HCT116 (cell line): ENCODE data around the gene SLC24A1. TPM values are rescaled to one million over a fixed set of nuclear protein-coding genes. Genes with fewer than 3 reads are reported as not detected.

Source experiments
- ATAC-seq: fragments of 200-7000 bp; cut with Tn5 transposase; 2 replicates; pipeline ENCODE4 v1.9.1; 2020; ENCODE audit warnings: mild to moderate bottlenecking, moderate library complexity
- BruUV-seq: library from RNA; stranded (reverse); fragments of 400-500 nt; replicated peaks from 2 replicates; lab custom pipeline; 2021; lab: Mats Ljungman, UMichigan
- CTCF ChIA-PET: fragments of 300-600 bp; sonication (Branson Sonifier 250); formaldehyde crosslinking; loops from one replicate; lab custom pipeline; 2021; ENCODE audit warnings: antibody characterized with exemption; lab: Charles Lee
- POLR2A ChIA-PET: fragments of 300-600, 350-600 bp; sonication (Branson Sonifier 250); formaldehyde crosslinking; loops from one replicate; lab custom pipeline; 2021; ENCODE audit warnings: antibody characterized with exemption; lab: Charles Lee
- RAD21 ChIA-PET, 2 experiments: fragments of 300-600 bp; sonication (Branson Sonifier 250); formaldehyde crosslinking; loops; one replicate each; lab custom pipeline; 2023; ENCODE audit warnings: low total read pairs in 2 of 2; ENCODE audit not compliant: uncharacterized antibody in 2 of 2, unreplicated experiment in 2 of 2, low non-redundant PET in 1 of 2; lab: Charles Lee
- DNase-seq: peaks from one replicate; pipeline ENCODE4 v3.0.0-alpha.2; 2010; ENCODE audit warnings: low read depth, low spot score
- H2AFZ ChIP-seq: fragments of 200-600 bp; shearing (Covaris generic), sonication (generic); 2 replicates; pipeline ENCODE4 v1.6.1; 2017; ENCODE audit warnings: low read depth, mixed run types, mixed read lengths, antibody characterized with exemption, low read length; ENCODE audit not compliant: poor library complexity, severe bottlenecking
- H3K27ac ChIP-seq: 2 replicates; pipeline ENCODE4 v1.5.1; 2012; ENCODE audit warnings: low read depth, low read length
- H3K27me3 ChIP-seq: fragments of 200-600 bp; sonication (generic); 2 replicates; pipeline ENCODE4 v1.6.1; 2016; ENCODE audit warnings: mixed run types, low read length, mixed read lengths; ENCODE audit not compliant: insufficient read depth
- H3K36me3 ChIP-seq, 2 experiments: fragments of 200-500 bp in 1 of 2; fragments of 200-600 bp in 1 of 2; sonication (Bioruptor generic) in 1 of 2; sonication (generic) in 1 of 2; 2 replicates each; pipeline versions ENCODE4 v1.5.1 to v1.6.1; 2014 to 2016; ENCODE audit warnings: low read length in 2 of 2, inconsistent platforms in 1 of 2, mixed read lengths in 1 of 2, mixed run types in 1 of 2; ENCODE audit not compliant: insufficient read depth in 2 of 2, control insufficient read depth in 1 of 2
- H3K4me1 ChIP-seq, 2 experiments: fragments of 200-600 bp in 1 of 2; sonication (generic) in 1 of 2; 2 replicates each; pipeline versions ENCODE4 v1.5.1 to v1.6.1; 2012 to 2017; ENCODE audit warnings: low read length in 2 of 2, inconsistent platforms in 1 of 2, mild to moderate bottlenecking in 1 of 2, mixed read lengths in 1 of 2, mixed run types in 1 of 2, moderate library complexity in 1 of 2; ENCODE audit not compliant: insufficient read depth in 2 of 2, control insufficient read depth in 1 of 2
- H3K4me2 ChIP-seq: fragments of 200-600 bp; sonication (generic); 2 replicates; pipeline ENCODE4 v1.6.1; 2017; ENCODE audit warnings: mixed run types, low read length, mixed read lengths
- H3K4me3 ChIP-seq, 2 experiments: fragments of 200-600 bp in 1 of 2; sonication (generic) in 1 of 2; replicated peaks in 1 of 2; 2 replicates each; pipeline ENCODE4 v1.5.1; 2011 to 2016; ENCODE audit warnings: low read length in 2 of 2, control low read depth in 1 of 2, low read depth in 1 of 2, mild to moderate bottlenecking in 1 of 2, mixed read lengths in 1 of 2, mixed run types in 1 of 2
- H3K79me2 ChIP-seq: fragments of 200-600 bp; sonication (generic); 2 replicates; pipeline ENCODE4 v1.6.1; 2017; ENCODE audit warnings: mild to moderate bottlenecking, mixed run types, low read length, moderate library complexity, mixed read lengths; ENCODE audit not compliant: insufficient read depth
- H3K9ac ChIP-seq: fragments of 200-600 bp; sonication (generic); 2 replicates; pipeline ENCODE4 v1.6.1; 2016; ENCODE audit warnings: low read length, mixed read lengths
- H3K9me2 ChIP-seq: fragments of 200-600 bp; sonication (generic), shearing (Covaris generic); 2 replicates; pipeline ENCODE4 v1.6.1; 2017; ENCODE audit warnings: mixed run types, mild to moderate bottlenecking, moderate library complexity; ENCODE audit not compliant: insufficient read depth
- H3K9me3 ChIP-seq, 2 experiments: fragments of 200-500 bp in 1 of 2; fragments of 200-600 bp in 1 of 2; sonication (Bioruptor generic) in 1 of 2; sonication (generic) in 1 of 2; 2 replicates each; pipeline ENCODE4 v1.6.1; 2014 to 2017; ENCODE audit warnings: low read length in 2 of 2, mixed read lengths in 2 of 2, inconsistent platforms in 1 of 2, low read depth in 1 of 2, mild to moderate bottlenecking in 1 of 2, mixed run types in 1 of 2, moderate library complexity in 1 of 2; ENCODE audit not compliant: control insufficient read depth in 1 of 2, insufficient read depth in 1 of 2
- H4K20me1 ChIP-seq: fragments of 200-600 bp; sonication (generic), shearing (Covaris generic); 2 replicates; pipeline ENCODE4 v1.6.1; 2017; ENCODE audit warnings: mixed run types, mild to moderate bottlenecking, moderate library complexity; ENCODE audit not compliant: insufficient read depth
- ATF3 ChIP-seq: IDR thresholded peaks from 2 replicates; pipeline ENCODE4 v1.6.1; 2012
- CBX3 ChIP-seq: IDR thresholded peaks from 2 replicates; pipeline ENCODE4 v1.6.1; 2012; ENCODE audit warnings: low read depth
- CTCF ChIP-seq, 3 experiments: fragments of 200-600 bp in 1 of 3; sonication (generic) in 1 of 3; IDR thresholded peaks in 2 of 3; conservative IDR thresholded peaks in 1 of 3; 2 replicates each; pipeline ENCODE4 v1.5.1; 2012 to 2017; ENCODE audit warnings: low read depth in 2 of 3, low read length in 2 of 3, antibody characterized with exemption in 1 of 3, borderline replicate concordance in 1 of 3, control low read depth in 1 of 3, mild to moderate bottlenecking in 1 of 3, mixed read lengths in 1 of 3, mixed run types in 1 of 3, moderate library complexity in 1 of 3; ENCODE audit not compliant: insufficient read depth in 1 of 3
- POLR2A ChIP-seq: IDR thresholded peaks from 2 replicates; pipeline ENCODE4 v1.7.0; 2011; ENCODE audit warnings: borderline replicate concordance; ENCODE audit not compliant: insufficient read depth, insufficient read length; ENCODE audit errors: extremely low read depth
- SIN3A ChIP-seq: IDR thresholded peaks from 2 replicates; pipeline ENCODE4 v1.6.1; 2012; ENCODE audit warnings: low read depth
- SRF ChIP-seq: IDR thresholded peaks from 2 replicates; pipeline ENCODE4 v1.6.1; 2012; ENCODE audit warnings: low read depth
- YY1 ChIP-seq: IDR thresholded peaks from 2 replicates; pipeline ENCODE4 v1.6.1; 2011; ENCODE audit warnings: low read length, low read depth, moderate library complexity, mild to moderate bottlenecking; ENCODE audit not compliant: insufficient replicate concordance; ENCODE audit errors: extremely low read depth
- intact Hi-C: fragments of 100-400 bp; cut with micrococcal nuclease; formaldehyde crosslinking; loops from 2 replicates; pipeline ENCODE4 v1.10.0; 2022
- total RNA-seq: library from RNA; stranded (reverse); gene quantifications from one replicate; pipeline ENCODE4 v1.2.1, GENCODE V29; 2021; ENCODE audit not compliant: unreplicated experiment

Gene SLC24A1
- total RNA-seq, 1 experiment from 2014 or later, result 15.9 TPM

GRCh38 chr15:65653341-65653740 is 31.6 kb downstream of the SLC24A1 start:
- no peaks in the 10 kb centered on the region for H3K27me3 ChIP-seq
- no peak for ATAC-seq

More at GRCh38 chr15:65653341-65653740, 31.6 kb downstream of the SLC24A1 start:
- TF ChIP-seq POLR2A, result no peak
- TF ChIP-seq CBX3, result no peak
- TF ChIP-seq SIN3A, result no peak
- TF ChIP-seq CTCF (IDR thresholded peaks at IDR 0.05 in 2 of 3, conservative IDR thresholded peaks at IDR 0.05 in 1 of 3; ENCODE audit: borderline replicate concordance in 1 of 3, insufficient read depth in 1 of 3, low read depth in 2 of 3, low read length in 2 of 3), result no peak
- TF ChIP-seq SRF, result no peak
- no peak for TF ChIP-seq YY1
- TF ChIP-seq ATF3, result no peak
- RAD21 ChIA-PET, result no interaction called here
- Histone ChIP-seq H3K9me2 (no peaks in the 10 kb centered on the region), H3K4me3 (no peak overlapping the region), H3K36me3 (no peaks in the 10 kb centered on the region), H3K4me2 (no peak overlapping the region; the same call in 1 of the 2 replicates), H3K9ac (no peak overlapping the region), H3K27ac (no peak overlapping the region), H2AFZ (no peak overlapping the region), H3K4me1 (peaks cover 3 to 26% of the 10 kb centered on the region in 2 experiments; a peak in 3 of 4 replicates), H3K9me3 (no peaks in the 10 kb centered on the region), H3K79me2 (no peaks in the 10 kb centered on the region), H4K20me1 (no peaks in the 10 kb centered on the region)
- intact Hi-C loops, result no loop called here
- CTCF ChIA-PET, result no interaction called here
- DNase-seq, result no peak
- POLR2A ChIA-PET, result no interaction called here
- no TSS peak for BruUV-seq
